ENCODE data around the gene EPS8. TPM values are rescaled to one million over a fixed set of nuclear protein-coding genes. Genes with fewer than 3 reads are reported as not detected.

EPS8 gene
- total RNA-seq, 2 donors from 2014 or later: 4.9 to 6.0 TPM

GRCh38 chr12:15662983-15663659, 126.1 kb downstream of the EPS8 start:
- DNase-seq (ENCODE audit: low spot score in 2 of 2): no peak
- Mint-ChIP-seq H3K27ac (no peak overlapping the region), H3K9me3 (no peaks in the 10 kb centered on the region), H3K36me3 (no peaks in the 10 kb centered on the region)
- no peak for ATAC-seq

- DNase-seq (ENCODE audit: low spot score in 2 of 2): no peak
- Mint-ChIP-seq H3K27ac (no peak overlapping the region), H3K9me3 (no peaks in the 10 kb centered on the region), H3K36me3 (no peaks in the 10 kb centered on the region)
- ATAC-seq: no peak
Measured at GRCh38 chr12:15662303-15662980, 126.7 kb downstream of the EPS8 start.

DNA sequence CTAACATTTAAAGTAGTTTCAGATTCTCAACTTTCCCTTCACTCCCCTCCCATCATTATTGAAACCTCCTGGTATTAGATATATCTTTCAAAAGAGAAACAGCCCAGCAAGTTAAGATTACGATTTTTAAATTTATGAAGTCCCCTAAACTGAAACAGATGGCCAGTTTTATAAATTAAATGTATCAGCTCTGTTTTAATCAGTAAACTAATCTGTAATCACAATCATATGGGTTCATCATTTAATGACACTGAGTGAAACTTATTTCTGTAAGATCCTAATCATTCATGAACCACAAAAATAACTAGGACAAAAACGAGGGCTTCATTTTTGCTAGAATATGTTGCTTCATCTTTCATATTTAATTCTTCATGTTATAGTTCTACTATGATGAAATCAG, 137.8 kb downstream of the EPS8 start:
- DNase-seq (ENCODE audit: low spot score in 2 of 2) (no peak), ATAC-seq (no peak)
- H3K36me3 Mint-ChIP-seq: no peaks in the 10 kb centered on the region
- no peak overlapping the region for H3K27ac Mint-ChIP-seq
- H3K9me3 Mint-ChIP-seq: no peaks in the 10 kb centered on the region

DNA sequence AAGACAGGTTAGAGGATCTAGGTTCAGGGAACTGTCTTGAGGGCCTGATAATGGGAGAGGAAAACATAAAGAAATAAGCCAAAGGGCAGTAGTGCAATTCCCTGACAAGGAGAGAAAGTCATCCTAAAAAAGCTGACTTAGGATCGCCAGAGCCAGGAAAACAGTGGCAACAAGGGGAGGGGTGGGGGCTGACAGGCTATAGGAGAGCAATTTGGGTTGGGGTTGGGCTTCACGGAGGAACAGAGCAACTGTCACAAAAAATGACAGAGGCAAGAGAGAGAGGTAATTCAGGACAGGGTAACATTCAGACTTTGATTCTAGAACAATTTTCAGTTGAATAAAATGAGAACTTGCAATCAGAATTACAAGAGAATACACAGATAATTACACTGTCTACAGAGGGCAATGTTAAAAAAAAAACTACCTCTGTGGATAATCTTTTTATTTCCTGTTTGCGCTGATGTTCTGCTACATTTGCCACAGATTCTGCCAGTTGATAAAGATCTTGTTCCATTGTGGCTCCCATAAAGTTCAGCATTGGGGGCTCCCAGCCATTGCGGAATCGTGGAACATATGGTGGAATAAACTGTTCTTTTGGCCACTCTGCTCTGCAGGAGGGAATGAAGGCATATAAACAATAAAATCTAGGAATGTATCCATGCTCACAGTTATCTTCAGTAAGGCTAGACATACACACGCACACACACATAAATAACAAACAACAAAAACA, 138.6 kb downstream of the EPS8 start:
- DNase-seq (ENCODE audit: low spot score in 2 of 2) (no peak), ATAC-seq (no peak)
- Mint-ChIP-seq H3K27ac (no peak overlapping the region), H3K36me3 (no peaks in the 10 kb centered on the region), H3K9me3 (no peaks in the 10 kb centered on the region)

DNA sequence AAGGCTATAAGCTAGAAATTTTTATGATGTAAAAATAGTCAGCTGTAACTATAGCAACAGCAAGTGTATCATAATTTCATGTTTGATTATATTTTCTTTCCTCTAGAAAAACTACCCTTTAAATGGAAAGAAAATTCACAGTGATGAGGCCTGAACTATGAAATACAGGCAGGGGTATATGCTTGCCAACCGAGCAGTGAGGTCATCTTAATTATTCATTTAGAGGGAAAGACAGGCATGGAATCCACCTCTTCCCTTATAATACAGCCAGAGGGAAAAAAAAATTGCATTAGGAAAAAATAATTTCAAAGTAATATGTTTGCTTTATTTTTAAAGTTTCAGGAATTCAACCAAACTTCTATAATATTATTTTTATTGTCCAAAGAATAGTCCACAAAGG, 139.8 kb downstream of the EPS8 start:
- Mint-ChIP-seq H3K36me3 (no peaks in the 10 kb centered on the region), H3K27ac (no peak overlapping the region), H3K9me3 (no peaks in the 10 kb centered on the region)
- ATAC-seq (no peak), DNase-seq (ENCODE audit: low spot score in 2 of 2) (no peak)

DNA sequence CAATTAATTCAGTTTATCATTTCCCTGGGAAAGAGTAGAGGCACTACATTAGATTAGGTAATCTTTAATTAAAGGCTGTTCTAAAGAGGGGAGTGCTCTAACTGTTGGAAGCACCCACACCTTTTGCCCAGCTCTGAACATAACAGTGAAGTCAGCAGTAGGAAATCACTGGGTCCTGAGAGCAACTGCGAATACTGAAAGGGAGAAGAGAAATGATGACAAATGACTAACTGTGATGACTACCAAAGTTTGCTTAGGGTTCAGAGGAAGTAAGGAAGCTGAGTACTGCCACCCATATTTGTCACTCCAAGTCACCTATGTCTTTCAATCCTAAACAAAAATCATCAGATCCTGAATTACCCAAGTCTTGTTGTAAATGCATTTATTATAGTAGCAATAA, 140.6 kb downstream of the EPS8 start:
- no peak overlapping the region for H3K27ac Mint-ChIP-seq
- no peaks in the 10 kb centered on the region for H3K36me3 Mint-ChIP-seq
- H3K9me3 Mint-ChIP-seq: no peaks in the 10 kb centered on the region
- DNase-seq (ENCODE audit: low spot score in 2 of 2) (no peak), ATAC-seq (no peak)

DNA sequence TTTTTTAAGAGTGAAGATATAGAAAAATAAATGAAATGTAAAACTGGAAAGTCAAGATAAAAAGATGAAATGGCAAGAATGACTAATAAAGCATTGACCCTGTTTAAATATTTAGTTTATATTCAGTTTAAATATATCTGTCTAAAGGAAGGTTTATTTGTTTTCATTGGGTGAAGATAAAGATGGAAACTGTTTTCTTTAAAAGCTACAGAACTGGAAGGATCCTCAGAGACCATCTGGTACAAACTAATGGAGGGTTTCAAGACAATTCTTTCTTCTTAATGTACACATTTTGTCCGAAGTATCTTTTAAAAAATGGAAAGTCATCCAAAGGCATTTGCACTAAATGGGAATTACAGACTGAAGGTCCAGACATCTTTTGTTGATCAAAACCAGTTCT, 142.6 kb downstream of the EPS8 start:
- Mint-ChIP-seq H3K36me3 (no peaks in the 10 kb centered on the region), H3K9me3 (no peaks in the 10 kb centered on the region), H3K27ac (no peak overlapping the region)
- ATAC-seq (no peak), DNase-seq (ENCODE audit: low spot score in 2 of 2) (no peak)

- DNase-seq (ENCODE audit: low spot score in 2 of 2): no peak
- no peaks in the 10 kb centered on the region for H3K36me3 Mint-ChIP-seq
- no peak overlapping the region for H3K27ac Mint-ChIP-seq
- ATAC-seq: no peak
- no peaks in the 10 kb centered on the region for H3K9me3 Mint-ChIP-seq
Measured at GRCh38 chr12:15644700-15645099, 144.5 kb downstream of the EPS8 start.

DNA sequence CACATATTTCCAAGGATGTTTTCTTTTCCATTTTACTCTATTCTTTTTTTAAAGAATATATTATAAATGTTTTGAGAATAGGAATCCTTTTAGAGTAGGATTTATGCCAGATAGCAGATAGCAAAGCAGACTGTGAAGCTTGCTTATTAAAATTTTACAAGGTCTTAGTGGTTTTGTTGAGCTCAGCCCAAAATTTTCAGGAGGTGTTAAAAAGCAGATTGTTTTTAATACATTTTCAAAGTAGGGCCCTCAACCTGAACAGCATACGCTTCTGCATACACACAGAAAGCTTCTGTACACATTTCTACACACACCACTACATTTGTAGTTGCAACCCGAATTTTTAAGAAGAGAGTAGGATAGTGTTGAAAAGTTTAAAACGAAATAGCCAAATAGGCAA, 151.0 kb downstream of the EPS8 start:
- no peak for DNase-seq (ENCODE audit: low spot score in 2 of 2)
- Mint-ChIP-seq H3K36me3 (no peaks in the 10 kb centered on the region), H3K9me3 (no peaks in the 10 kb centered on the region), H3K27ac (no peak overlapping the region)
- ATAC-seq: no peak

GRCh38 chr12:15636060-15636890, 152.9 kb downstream of the EPS8 start:
- Mint-ChIP-seq H3K36me3 (no peaks in the 10 kb centered on the region), H3K9me3 (no peaks in the 10 kb centered on the region), H3K27ac (peak overlapping the region in 1 of 2 donors; percentile 17)
- ATAC-seq (no peak), DNase-seq (ENCODE audit: low spot score in 2 of 2) (no peak)

DNA sequence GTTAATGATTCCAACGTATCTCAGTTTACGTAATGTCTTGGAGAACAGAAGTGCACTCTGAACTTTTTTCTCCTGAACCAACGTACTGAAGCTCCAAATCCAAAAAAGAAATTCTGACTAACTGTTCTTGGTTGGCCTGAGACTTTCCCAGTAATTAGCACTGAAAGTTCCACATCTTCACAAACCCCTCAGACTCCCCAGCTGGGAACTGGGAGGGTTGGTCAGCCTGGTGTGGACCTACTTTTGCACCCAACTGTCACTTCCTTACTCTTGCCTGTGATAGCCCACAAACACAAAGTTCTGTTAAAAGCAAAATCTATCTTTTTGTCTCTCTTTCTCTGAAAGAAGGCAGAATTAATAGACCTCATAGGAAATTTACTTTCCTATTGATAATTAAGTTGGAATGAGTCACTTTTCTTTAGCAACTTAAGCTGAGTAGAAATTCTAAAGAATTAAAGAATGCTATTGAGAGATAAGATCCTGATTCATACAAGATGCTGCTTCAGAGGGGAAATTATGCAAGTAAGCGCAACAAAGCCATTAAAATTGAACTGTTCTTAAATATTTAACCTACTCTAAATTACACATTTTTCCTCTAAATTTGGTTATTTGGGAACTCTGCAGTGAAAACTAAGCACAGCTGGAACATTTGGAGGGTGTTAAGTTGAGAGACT, 155.0 kb downstream of the EPS8 start:
- H3K36me3 Mint-ChIP-seq: no peaks in the 10 kb centered on the region
- no peak overlapping the region for H3K27ac Mint-ChIP-seq
- ATAC-seq (no peak), DNase-seq (ENCODE audit: low spot score in 2 of 2) (no peak)
- no peaks in the 10 kb centered on the region for H3K9me3 Mint-ChIP-seq

GRCh38 chr12:15633201-15633600, 156.0 kb downstream of the EPS8 start:
- H3K36me3 Mint-ChIP-seq: no peaks in the 10 kb centered on the region
- DNase-seq (ENCODE audit: low spot score in 2 of 2) (no peak), ATAC-seq (no peak)
- no peaks in the 10 kb centered on the region for H3K9me3 Mint-ChIP-seq
- H3K27ac Mint-ChIP-seq: no peak overlapping the region

GRCh38 chr12:15632708-15633107, 156.5 kb downstream of the EPS8 start:
- DNase-seq (ENCODE audit: low spot score in 2 of 2): no peak
- Mint-ChIP-seq H3K27ac (no peak overlapping the region), H3K9me3 (no peaks in the 10 kb centered on the region), H3K36me3 (no peaks in the 10 kb centered on the region)
- no peak for ATAC-seq

- ATAC-seq (no peak), DNase-seq (ENCODE audit: low spot score in 2 of 2) (no peak)
- no peaks in the 10 kb centered on the region for H3K9me3 Mint-ChIP-seq
- H3K27ac Mint-ChIP-seq: no peak overlapping the region
- no peaks in the 10 kb centered on the region for H3K36me3 Mint-ChIP-seq
Measured at GRCh38 chr12:15631007-15631715, 158.0 kb downstream of the EPS8 start.

DNA sequence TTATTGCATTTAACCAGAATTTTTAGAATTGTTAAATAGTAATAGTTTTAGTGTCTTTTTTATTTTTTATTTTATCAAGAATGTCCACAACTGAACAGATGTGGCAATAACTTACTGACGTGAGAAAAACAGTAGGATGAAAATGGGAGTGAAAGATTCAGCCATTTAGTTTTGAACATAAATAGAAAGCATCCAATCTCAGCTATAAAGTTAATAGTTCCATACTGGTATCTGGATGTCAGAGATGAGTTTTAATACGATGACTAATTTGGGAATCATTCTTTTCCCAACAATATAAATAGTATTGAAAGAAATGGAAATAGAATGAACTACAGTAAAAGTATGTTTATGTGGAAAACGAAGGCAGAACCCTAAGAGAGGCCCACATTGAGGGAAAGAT, 159.4 kb downstream of the EPS8 start:
- no peak overlapping the region for H3K27ac Mint-ChIP-seq
- no peaks in the 10 kb centered on the region for H3K36me3 Mint-ChIP-seq
- DNase-seq (ENCODE audit: low spot score in 2 of 2): no peak
- ATAC-seq: no peak
- no peaks in the 10 kb centered on the region for H3K9me3 Mint-ChIP-seq

DNA sequence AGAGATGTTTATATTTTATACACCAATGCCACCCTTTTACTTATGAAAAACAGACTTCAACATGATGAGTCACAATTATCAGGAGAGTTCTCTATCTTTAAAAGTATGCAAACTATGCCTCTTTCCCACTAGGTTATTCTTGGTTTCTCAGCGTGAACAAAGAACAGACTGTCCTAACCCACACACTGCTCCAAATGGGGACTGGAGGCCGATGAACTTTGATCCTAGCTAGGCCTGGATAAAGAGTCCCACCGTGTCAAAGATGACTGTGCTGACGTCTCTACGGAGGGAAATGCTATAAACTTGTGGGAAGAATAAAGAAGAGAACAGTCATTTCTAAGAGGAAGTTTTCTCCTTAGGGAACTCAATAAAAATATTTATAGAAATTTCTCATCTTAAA, 160.1 kb downstream of the EPS8 start:
- H3K27ac Mint-ChIP-seq: no peak overlapping the region
- no peaks in the 10 kb centered on the region for H3K9me3 Mint-ChIP-seq
- no peaks in the 10 kb centered on the region for H3K36me3 Mint-ChIP-seq
- ATAC-seq: no peak
- no peak for DNase-seq (ENCODE audit: low spot score in 2 of 2)
